Stomach (tissue), 4 donors: ENCODE results near the gene GOSR1.

Experiments used
- CTCF ChIP-seq, 7 experiments: fragments of 450-650 bp in 4 of 7; fragments of 200-600 bp in 3 of 7; sonication (generic) in 3 of 7; IDR thresholded peaks; one replicate each; pipeline ENCODE4 v1.5.1; 2016 to 2019; ENCODE audit warnings: antibody characterized with exemption in 7 of 7, control low read depth in 2 of 7, mild to moderate bottlenecking in 1 of 7
- EP300 ChIP-seq: sonication (generic); formaldehyde crosslinking; IDR thresholded peaks from one replicate; pipeline ENCODE4 v1.6.1; 2017; ENCODE audit warnings: antibody characterized with exemption
- POLR2A ChIP-seq, 4 donors: fragments of 450-650 bp; IDR thresholded peaks; one replicate each; pipeline ENCODE4 v1.6.1; 2016; ENCODE audit warnings: antibody characterized with exemption in 4 of 4, control low read depth in 2 of 4, mild to moderate bottlenecking in 1 of 4, moderate library complexity in 1 of 4
- POLR2AphosphoS5 ChIP-seq, 3 donors: sonication (generic); formaldehyde crosslinking; IDR thresholded peaks; one replicate each; pipeline ENCODE4 v1.6.1; 2016; ENCODE audit warnings: antibody characterized with exemption in 3 of 3

- TF ChIP-seq CTCF (IDR thresholded peaks at IDR 0.05), result no peak
- TF ChIP-seq POLR2AphosphoS5 (IDR thresholded peaks at IDR 0.05), result no peak
- no peak for TF ChIP-seq POLR2A (IDR thresholded peaks at IDR 0.05)
- TF ChIP-seq EP300, result no peak
Observed at GRCh38 chr17:30475206-30475605, 2.0 kb upstream of the GOSR1 start.
